ENCODE data around the gene TUBA3E.
"Not testable (repeated sequence)": the region's sequence is repeated elsewhere in the genome, so short reads cannot be mapped to it uniquely, and the experiment has no call there.

Gene TUBA3E

GRCh38 chr2:130142396-130143265, 55.6 kb downstream of the TUBA3E start:
- not testable (repeated sequence) for DNase-seq
